Fibroblast of gingiva (primary cell): Measurements from ENCODE around the gene KCNH1.

ENCODE experiments used
- DNase-seq: peaks from one replicate; pipeline ENCODE4 v3.0.0-alpha.2; 2011; ENCODE audit warnings: low read depth

Gene KCNH1

DNA sequence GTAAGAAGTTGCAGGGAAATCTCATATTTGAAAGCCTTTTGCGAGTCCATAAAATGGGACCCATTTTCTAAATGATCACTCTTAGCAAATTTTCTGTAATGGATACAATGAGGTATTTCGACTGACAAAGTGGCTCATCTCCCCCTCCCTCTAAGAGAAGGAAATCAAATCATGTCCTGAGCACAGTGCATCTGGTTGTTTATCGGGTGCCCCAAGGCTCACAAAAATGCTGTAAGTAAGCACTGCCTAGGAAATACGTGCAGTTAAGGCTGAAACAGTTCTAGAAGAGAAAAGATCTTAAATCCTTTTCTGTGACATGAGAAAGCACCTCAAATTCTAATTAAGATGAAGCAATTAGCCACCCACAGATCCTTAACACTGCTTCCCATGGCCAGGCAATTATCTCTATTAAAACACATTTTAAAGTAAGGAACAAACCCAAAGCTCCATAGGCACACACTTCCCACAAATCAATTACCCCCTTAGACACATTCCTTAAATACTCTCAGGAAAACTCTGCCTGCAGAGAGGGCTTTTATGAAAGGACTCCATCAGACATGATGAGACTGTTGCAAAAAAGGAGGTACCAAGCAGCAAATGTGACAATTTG, 216.3 kb downstream of the KCNH1 start:
- DNase-seq = no peak

GRCh38 chr1:210916548-210916947, 217.4 kb downstream of the KCNH1 start:
- no peak for DNase-seq

DNA sequence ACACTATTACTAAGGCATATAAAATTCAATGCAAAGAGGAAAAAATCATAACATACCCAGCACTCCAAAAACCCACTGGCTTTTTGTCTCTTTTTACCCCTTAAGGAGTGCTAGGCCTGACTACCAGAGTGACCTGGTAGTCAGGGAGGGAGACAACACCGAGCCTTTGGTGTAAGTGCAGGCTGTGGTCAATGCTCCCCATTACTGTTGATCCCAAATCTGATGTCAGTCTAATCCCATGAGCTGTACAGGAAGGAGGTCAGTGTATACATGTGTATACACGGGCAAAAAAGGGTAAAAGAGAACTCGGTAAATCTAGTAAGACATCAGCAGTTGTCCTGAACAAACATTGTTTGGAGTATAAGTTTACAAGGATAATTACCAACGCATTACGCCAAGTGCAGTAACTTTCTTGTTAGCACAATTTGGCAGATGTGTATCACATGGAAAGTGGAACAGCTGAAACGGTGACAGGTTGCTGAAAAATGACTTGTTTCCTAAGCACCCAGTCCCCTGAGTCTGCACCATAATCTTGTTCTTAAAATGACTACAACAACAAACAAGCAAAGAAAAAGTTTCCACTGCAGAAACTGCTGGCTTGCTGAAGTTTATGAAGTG, 217.9 kb downstream of the KCNH1 start:
- DNase-seq = no peak

GRCh38 chr1:210912752-210913151, 221.2 kb downstream of the KCNH1 start:
- DNase-seq = no peak

GRCh38 chr1:210910020-210910575, 223.8 kb downstream of the KCNH1 start:
- DNase-seq = no peak

DNA sequence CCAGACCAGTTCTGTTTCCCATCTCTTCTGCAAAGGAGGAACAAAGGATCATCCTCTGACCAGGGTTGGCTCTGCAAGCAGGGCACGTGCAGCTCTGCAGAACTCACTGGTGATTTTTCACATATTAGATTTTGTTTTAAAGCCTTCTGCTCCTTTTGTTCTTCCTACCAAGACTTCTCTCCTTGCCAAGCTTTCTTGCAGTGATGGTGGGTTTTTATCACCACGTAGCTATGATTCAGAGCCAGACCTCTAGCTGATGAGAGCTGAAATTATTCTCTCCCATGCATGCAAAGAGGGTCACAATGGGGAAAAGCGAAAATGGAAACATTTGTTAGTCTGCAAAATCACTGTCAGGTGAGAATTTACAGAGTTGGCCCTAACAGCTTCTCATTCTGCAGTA, 225.2 kb downstream of the KCNH1 start:
- no peak for DNase-seq

- DNase-seq = no peak
These were observed 225.7 kb downstream of the KCNH1 start for GRCh38 chr1:210908257-210908656.

- no peak for DNase-seq
These were observed 226.6 kb downstream of the KCNH1 start for GRCh38 chr1:210907251-210907805.

DNA sequence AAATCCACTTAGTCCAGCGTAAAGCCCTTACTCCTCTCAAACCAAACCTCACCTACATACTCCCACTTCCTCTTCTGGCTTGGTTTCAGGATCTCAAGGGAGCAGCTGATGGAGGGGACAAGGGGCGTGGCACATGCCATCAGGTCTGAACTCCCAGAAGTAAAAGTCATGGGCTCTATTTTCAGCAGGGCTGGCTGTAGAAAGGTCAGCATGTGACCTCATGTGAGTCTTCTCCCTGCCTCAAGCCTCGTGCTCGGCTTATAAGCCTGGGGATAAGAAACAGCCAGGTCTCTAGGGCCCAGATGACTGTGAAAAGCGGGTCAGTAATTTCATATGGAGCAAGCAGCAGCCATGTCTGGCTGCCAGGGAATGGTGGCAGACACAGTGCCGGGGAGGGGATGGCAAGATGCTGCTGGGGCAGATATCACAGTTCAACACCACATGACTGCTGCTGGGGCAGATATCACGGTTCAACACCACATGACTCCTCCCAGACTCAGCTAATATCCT, 227.9 kb downstream of the KCNH1 start:
- no peak for DNase-seq

GRCh38 chr1:210905365-210905904, 228.5 kb downstream of the KCNH1 start:
- DNase-seq = no peak

DNA sequence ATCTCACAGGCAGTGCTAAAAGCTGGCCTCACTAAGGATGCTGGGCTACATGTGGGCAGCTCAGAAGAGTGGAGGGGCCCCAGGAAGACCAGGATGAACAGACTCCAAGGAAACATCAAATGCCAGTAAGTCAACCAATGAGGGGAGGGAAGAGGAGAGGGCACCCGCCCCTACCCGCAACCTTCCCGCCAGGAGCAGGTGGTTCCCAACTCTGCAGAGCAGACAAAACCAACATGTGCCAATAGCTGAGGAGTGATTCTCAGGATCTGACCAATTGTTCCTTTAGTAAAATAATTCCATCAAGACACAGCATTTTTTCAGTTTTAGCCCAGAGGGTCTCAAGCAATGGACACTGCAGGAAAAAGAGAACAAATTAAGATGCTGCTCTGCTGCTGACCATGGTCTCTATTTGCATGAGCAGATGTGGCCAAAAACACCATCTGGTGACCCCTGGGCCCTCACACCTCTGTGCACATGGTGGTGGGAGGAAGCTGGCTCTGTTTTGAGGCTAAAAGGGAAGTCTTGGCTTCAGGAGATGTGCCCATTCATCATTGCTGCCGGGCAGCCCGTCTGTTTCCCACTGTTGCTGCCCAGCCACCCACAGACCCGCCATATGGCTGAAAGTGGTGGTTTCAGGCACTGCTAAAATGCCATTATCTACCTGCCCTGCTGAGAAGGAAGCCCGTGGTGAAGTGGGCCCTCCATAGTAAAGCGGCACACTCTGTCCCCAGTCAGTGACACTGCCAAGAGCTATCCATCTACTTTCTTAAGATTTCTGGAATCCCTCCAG, 231.8 kb downstream of the KCNH1 start:
- no peak for DNase-seq

DNA sequence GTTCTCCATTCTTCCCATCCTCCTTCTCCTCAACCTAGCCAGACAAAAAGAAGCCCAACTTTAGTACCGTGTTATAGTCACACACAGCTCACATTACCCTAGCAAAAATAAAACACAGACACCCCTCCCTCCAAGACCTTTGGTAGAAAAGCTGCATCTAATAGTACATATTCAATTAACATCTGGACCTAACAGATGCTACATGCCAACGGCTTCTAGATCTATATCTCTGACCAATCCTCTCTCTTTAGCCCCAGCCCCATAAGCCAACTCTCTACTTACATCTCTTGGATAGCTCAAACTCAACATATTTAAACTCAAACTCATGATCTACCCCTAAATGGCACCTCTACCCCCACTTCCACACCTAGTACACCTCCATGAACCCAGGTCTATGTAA, 233.1 kb downstream of the KCNH1 start:
- DNase-seq = no peak

GRCh38 chr1:210900079-210900478, 233.9 kb downstream of the KCNH1 start:
- DNase-seq = no peak

- DNase-seq = no peak
These were observed 234.3 kb downstream of the KCNH1 start for GRCh38 chr1:210899676-210900075.

GRCh38 chr1:210898473-210898872, 235.5 kb downstream of the KCNH1 start:
- no peak for DNase-seq

- no peak for DNase-seq
These were observed 250.1 kb downstream of the KCNH1 start for GRCh38 chr1:210883821-210884220.

- DNase-seq = no peak
These were observed 251.3 kb downstream of the KCNH1 start for GRCh38 chr1:210882414-210883221.

DNA sequence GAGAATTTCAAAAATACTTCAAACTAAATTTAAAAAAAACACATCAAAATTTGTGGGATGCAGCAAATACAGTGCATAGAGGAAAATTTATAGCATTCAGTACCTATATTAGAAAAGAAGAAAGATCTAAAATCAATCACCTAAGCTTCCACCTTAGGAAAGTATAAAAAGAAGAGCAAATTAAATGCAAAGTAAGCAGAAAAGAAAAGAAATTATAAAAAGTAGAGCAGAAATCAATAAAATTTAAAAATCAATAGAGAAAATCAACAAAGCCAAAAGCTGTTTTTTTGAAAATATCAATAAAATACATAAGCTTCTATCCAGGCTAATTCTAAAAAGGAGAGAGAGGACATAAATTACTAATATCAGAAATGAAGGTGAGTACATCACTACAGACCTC, 255.4 kb downstream of the KCNH1 start:
- no peak for DNase-seq

DNA sequence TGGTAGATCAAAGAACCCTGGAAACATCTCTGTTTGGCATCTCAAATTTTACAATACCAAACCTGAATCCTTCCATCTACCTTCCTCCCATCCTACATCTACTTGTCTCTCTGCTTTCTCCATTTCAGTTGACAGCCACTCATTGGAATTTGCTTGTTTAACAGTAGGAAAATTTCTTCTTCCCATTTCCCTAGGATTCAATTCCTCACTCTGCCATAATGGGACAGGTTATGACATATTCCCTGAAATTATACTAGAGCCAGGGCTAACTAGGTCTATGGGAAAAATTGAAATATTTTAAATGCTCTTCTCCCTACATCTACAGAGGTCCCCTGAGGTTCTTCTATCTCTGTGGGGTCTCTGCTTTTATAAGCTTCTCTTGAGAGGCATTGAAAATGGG, 257.7 kb downstream of the KCNH1 start:
- DNase-seq = no peak

DNA sequence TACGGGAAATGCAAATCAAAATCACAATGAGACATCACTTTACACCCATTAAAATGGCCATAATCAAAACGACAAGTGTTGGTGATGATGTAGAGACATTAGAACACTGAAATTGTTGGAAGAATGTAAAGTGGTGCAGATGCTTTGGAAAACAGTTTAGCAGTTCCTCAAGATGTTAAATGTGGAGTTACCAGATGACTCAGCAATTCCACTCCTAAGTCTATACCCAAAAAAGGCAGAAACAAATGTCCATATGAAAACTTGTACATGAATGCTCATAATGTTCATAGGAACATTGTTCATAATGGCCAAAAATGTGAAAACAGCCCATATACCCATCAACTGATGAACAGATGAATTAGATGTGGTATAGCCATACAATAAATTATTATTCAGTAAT, 267.4 kb downstream of the KCNH1 start:
- no peak for DNase-seq

DNA sequence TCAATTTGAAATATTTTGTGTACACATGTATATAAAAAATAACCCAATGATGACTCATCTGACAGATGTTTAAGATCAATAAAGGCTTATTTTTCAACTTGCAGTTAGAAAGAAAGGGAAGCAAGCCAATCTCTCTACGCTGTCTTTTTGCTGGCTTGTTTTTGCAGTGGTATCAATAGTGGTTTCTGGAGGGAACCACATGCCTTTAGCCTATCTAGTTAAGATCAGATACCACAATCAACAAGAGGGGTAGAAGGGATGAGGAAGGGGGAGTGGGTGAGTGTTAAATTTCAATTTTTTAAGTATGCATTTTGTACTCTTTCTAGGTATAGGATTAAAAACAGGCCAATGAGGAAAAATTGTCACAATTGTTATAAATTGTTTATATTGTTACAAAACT, 276.2 kb downstream of the KCNH1 start:
- no peak for DNase-seq
